A673 (cell line): Measurements from ENCODE around the gene CTU1. TPM values are rescaled to one million over a fixed set of nuclear protein-coding genes. Genes with fewer than 3 reads are reported as not detected.
A peak's percentile ranks its signal among the peaks of the same experiment; 100 is the strongest.

Source experiments
- BruUV-seq: library from RNA; stranded (reverse); fragments of 400-500 nt; replicated peaks from 2 replicates; lab custom pipeline; 2021; lab: Mats Ljungman, UMichigan
- CTCF ChIA-PET: fragments of 300-600 bp; sonication (Branson Sonifier 250); formaldehyde crosslinking; loops from one replicate; lab custom pipeline; 2022; ENCODE audit warnings: antibody characterized with exemption; lab: Charles Lee
- POLR2A ChIA-PET: fragments of 300-600 bp; sonication (Branson Sonifier 250); formaldehyde crosslinking; loops from one replicate; lab custom pipeline; 2022; ENCODE audit warnings: antibody characterized with exemption; ENCODE audit not compliant: low non-redundant PET; lab: Charles Lee
- DNase-seq: peaks from one replicate; pipeline ENCODE4 v3.0.0-alpha.2; 2015; ENCODE audit warnings: low spot score
- H3K27ac ChIP-seq: fragments of 200-600 bp; sonication (generic); 2 replicates; pipeline ENCODE4 v1.5.1; 2016; ENCODE audit warnings: mixed run types, low read depth, mild to moderate bottlenecking, mixed read lengths, antibody characterized with exemption, low read length; ENCODE audit not compliant: poor library complexity, severe bottlenecking
- H3K27me3 ChIP-seq: fragments of 200-600 bp; sonication (generic); replicated peaks from 2 replicates; pipeline ENCODE4 v1.6.1; 2017; ENCODE audit warnings: mixed run types, low read depth, mild to moderate bottlenecking, mixed read lengths, antibody characterized with exemption, low read length; ENCODE audit not compliant: insufficient read depth, poor library complexity
- H3K36me3 ChIP-seq: fragments of 200-600 bp; sonication (generic); 2 replicates; pipeline ENCODE4 v1.6.1; 2016; ENCODE audit warnings: mixed run types, mild to moderate bottlenecking, mixed read lengths, antibody characterized with exemption, low read length; ENCODE audit not compliant: insufficient read depth, poor library complexity, severe bottlenecking
- H3K4me1 ChIP-seq: fragments of 200-600 bp; sonication (generic); 2 replicates; pipeline ENCODE4 v1.6.1; 2017; ENCODE audit warnings: mixed run types, mild to moderate bottlenecking, mixed read lengths, antibody characterized with exemption, low read length; ENCODE audit not compliant: insufficient read depth, poor library complexity, severe bottlenecking
- H3K4me3 ChIP-seq: fragments of 200-600 bp; sonication (generic); 2 replicates; pipeline ENCODE4 v1.5.1; 2016; ENCODE audit warnings: low read depth, mixed run types, mild to moderate bottlenecking, mixed read lengths, low read length; ENCODE audit not compliant: poor library complexity, severe bottlenecking
- H3K9me3 ChIP-seq: fragments of 200-600 bp; sonication (generic); 2 replicates; pipeline ENCODE4 v1.6.1; 2016; ENCODE audit warnings: mixed run types, low read depth, mild to moderate bottlenecking, mixed read lengths, antibody characterized with exemption, low read length; ENCODE audit not compliant: poor library complexity, severe bottlenecking
- EZH2 ChIP-seq: fragments of 200-600 bp; sonication (generic); IDR thresholded peaks from 2 replicates; pipeline ENCODE4 v1.6.1; 2017; ENCODE audit warnings: borderline replicate concordance, low read depth, mild to moderate bottlenecking, mixed read lengths, antibody characterized with exemption, low read length; ENCODE audit not compliant: poor library complexity, severe bottlenecking
- intact Hi-C: fragments of 100-400 bp; cut with micrococcal nuclease; formaldehyde crosslinking; loops from one replicate; pipeline ENCODE4 v1.10.0; 2022; ENCODE audit not compliant: unreplicated experiment
- total RNA-seq: library from RNA; stranded (reverse); gene quantifications from 2 replicates; pipeline ENCODE4 v1.2.3, GENCODE V29; 2021
- TF ChIP-seq, protein P1 (sequence below): fragments of 300-800, 200-600 bp; sonication (generic); conservative IDR thresholded peaks from 2 replicates; pipeline ENCODE4 v1.5.1; 2017; ENCODE audit warnings: low read depth, mild to moderate bottlenecking, antibody characterized with exemption, low read length, moderate library complexity, mixed read lengths

Gene CTU1
- total RNA-seq, 1 experiment from 2014 or later, result 13.4 TPM

DNA sequence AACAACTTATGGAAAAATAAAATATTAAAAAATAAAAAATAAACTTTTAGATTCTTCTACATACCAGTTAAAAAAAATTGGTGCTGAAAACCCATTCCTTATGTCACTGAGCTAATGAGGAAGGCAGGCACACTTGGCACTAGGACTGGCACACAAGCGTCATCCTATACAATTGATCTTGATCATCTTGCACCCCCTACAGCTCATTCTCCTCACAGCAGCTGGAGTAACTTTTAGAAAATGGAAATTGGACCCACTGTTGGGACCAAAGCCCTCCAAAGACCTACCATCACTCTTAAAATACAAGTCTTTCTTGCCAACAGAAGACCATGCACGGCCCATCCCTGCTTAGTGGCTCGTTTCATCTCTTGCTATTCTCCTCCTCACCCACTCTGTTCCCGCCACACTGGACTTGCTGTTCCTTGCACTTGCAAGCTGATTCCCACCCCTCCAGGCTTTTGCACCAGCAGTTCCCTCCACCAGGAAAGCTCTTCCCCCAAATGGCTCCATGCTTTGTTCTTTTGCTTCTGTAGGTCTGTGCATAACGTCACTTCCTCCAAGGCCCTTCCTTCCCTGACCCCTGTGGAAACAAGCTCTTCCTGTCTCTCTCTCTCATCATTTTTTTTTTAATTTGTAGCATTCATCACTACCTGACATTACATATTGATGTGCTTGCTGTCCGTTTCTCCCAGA is 11.6 kb downstream of the CTU1 start:
- ChIA-PET CTCF (interaction anchor here (0.6 to 1.9 kb wide), 2 partner anchors 76 to 739 kb away, joined by 3 to 10 read pairs; no protein-coding TSS in a partner anchor), POLR2A (no interaction called here)
- Histone ChIP-seq H3K4me3 (no peak overlapping the region), H3K4me1 (no peaks in the 10 kb centered on the region), H3K9me3 (no peaks in the 10 kb centered on the region), H3K27me3 (no peaks in the 10 kb centered on the region), H3K36me3 (peaks cover 3% of the 10 kb centered on the region), H3K27ac (no peak overlapping the region)
- no TSS peak for BruUV-seq
- DNase-seq, result peak; percentile 17
- TF ChIP-seq, protein P1, sequence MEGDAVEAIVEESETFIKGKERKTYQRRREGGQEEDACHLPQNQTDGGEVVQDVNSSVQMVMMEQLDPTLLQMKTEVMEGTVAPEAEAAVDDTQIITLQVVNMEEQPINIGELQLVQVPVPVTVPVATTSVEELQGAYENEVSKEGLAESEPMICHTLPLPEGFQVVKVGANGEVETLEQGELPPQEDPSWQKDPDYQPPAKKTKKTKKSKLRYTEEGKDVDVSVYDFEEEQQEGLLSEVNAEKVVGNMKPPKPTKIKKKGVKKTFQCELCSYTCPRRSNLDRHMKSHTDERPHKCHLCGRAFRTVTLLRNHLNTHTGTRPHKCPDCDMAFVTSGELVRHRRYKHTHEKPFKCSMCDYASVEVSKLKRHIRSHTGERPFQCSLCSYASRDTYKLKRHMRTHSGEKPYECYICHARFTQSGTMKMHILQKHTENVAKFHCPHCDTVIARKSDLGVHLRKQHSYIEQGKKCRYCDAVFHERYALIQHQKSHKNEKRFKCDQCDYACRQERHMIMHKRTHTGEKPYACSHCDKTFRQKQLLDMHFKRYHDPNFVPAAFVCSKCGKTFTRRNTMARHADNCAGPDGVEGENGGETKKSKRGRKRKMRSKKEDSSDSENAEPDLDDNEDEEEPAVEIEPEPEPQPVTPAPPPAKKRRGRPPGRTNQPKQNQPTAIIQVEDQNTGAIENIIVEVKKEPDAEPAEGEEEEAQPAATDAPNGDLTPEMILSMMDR, result peak; percentile 44; the same call in 1 of the 2 replicates
- no peak for TF ChIP-seq EZH2
- intact Hi-C loops, result loop anchor here (5.0 to 10.0 kb wide), 2 partner anchors 172 to 389 kb away; no protein-coding TSS in a partner anchor

DNA sequence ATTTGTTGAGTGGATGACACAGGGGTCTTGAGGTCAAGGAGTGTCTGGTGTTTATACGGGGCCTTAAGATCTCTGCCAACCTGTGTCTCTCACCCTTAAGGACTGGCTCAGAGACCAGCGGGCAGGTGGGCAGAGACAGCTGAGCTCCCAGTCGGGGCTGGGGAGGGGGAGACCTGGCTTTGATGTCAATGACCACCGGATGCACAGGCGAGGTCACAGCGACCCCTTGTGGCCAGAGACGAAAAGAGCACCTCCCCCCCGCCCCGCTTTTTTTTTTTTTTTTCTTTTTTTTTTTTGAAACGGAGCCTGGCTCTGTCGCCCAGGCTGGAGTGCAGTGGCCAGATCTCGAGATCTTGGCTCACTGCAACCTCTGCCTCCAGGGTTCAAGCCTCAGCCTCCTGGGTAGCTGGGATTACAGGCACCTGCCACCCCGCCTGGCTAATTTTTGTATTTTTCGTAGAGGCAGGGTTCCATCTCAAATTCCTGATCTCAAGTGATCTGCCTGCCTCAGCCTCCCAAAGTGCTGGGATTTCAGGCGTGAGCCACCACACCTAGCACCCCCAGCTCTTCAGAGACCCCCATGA is 13.4 kb downstream of the CTU1 start:
- H3K27me3 ChIP-seq, result no peaks in the 10 kb centered on the region
- ChIA-PET CTCF (interaction anchor here (0.7 kb wide), 3 partner anchors 13 to 280 kb away, joined by 6 to 8 read pairs (median 6); no protein-coding TSS in a partner anchor), POLR2A (no interaction called here)
- H3K4me1 ChIP-seq, result no peaks in the 10 kb centered on the region
- no TSS peak for BruUV-seq
- H3K27ac ChIP-seq, result no peak overlapping the region
- H3K4me3 ChIP-seq, result no peak overlapping the region
- no peaks in the 10 kb centered on the region for H3K9me3 ChIP-seq
- peak; percentile 34 for DNase-seq
- H3K36me3 ChIP-seq, result no peaks in the 10 kb centered on the region
- intact Hi-C loops, result loop anchor here (1.0 to 10.0 kb wide), 3 partner anchors 73 to 387 kb away; no protein-coding TSS in a partner anchor
- TF ChIP-seq, protein P1, result peak; percentile 82
- no peak for TF ChIP-seq EZH2

DNA sequence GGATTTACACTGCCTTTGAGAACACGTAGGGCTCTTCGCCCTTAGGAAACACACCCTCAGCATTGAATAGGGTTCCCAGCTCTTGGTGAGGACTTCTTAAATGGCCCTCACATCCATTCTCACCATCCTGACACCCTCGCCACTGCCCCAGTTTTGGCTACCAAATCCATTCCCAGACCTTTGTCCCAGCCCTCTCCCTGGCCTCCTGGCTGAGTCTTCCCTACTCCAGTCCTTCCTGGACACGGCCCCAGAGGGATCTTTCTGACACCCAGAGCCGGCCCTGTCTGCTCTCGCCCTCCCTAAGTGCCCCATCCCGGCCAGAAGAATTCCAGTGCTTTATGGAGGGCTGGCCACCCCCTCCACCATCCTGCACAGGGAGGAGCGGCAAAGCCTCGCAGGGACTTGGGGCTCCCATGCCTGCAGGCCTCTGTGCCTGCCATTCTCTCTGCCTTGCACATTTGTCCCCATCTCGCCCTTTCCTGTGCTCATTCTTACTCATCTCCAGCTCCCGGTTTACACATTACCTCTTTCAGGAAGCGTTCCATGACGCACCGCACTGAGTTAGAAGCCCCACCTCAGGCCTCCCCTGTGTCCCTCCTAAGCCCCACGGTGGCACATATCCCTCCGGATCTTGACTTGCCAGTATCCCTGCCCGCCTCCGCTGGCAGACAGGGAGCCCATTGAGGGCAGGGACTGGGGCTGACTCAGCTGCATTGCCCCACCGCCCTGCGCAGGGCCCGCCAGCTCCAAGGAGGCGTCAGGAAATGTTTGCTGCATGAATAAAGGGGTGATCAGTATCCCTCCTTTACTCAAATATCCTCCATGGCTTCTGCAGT is 14.5 kb downstream of the CTU1 start:
- Histone ChIP-seq H3K4me3 (no peak overlapping the region), H3K27me3 (no peaks in the 10 kb centered on the region), H3K9me3 (no peaks in the 10 kb centered on the region), H3K27ac (no peak overlapping the region), H3K4me1 (no peaks in the 10 kb centered on the region), H3K36me3 (no peaks in the 10 kb centered on the region)
- TF ChIP-seq, protein P1, result no peak
- no peak for TF ChIP-seq EZH2
- no peak for DNase-seq
- BruUV-seq, result no TSS peak
- ChIA-PET POLR2A (no interaction called here), CTCF (interaction anchor here (0.6 kb wide), 1 partner anchor 163 kb away, joined by 6 read pairs; no protein-coding TSS in a partner anchor)
- intact Hi-C loops, result loop anchor here (1.0 to 10.0 kb wide), 2 partner anchors 72 to 169 kb away; no protein-coding TSS in a partner anchor
